Stimulated activated CD4-positive, alpha-beta T cell treated with anti-CD3 and anti-CD28 coated beads, Interleukin-12 subunit alpha, Interleukin-12 subunit beta, amount 100 ng/mL, for 4 hours (primary cell): Measurements from ENCODE around the gene ATXN7L3.

Source experiments
- DNase-seq: peaks from one replicate; pipeline ENCODE4 v3.0.0-alpha.2; 2020

Gene ATXN7L3

DNA sequence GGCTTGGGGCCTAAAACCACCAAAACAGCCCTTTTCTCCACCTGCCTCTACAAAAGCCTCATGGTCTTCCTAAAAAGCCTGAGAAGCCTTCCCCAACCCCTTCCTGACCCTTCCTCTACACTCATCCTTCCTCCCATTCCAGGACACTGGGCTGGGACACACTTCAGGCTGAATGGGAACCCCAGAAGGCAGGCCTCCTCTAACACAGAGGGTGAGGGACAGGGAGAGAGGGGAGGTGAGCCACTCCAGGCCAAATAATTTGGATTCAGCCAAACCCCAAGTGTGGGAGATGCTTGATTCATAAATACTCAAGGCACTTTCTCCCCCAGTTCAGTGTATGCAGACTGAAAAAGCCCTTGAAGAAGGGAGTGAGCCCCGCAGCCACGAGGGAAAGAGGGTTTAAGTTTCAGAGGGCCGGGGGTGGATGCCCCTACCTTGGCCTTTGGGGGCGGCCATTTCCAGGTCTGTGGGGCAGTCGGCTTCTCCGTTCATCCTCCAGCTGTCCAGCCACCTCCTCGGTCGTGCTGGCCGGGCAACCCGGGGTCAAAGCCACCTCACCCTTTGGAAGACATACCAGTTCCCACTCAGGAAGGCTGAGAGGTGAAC is 18.2 kb upstream of the ATXN7L3 start:
- DNase-seq: no peak

DNA sequence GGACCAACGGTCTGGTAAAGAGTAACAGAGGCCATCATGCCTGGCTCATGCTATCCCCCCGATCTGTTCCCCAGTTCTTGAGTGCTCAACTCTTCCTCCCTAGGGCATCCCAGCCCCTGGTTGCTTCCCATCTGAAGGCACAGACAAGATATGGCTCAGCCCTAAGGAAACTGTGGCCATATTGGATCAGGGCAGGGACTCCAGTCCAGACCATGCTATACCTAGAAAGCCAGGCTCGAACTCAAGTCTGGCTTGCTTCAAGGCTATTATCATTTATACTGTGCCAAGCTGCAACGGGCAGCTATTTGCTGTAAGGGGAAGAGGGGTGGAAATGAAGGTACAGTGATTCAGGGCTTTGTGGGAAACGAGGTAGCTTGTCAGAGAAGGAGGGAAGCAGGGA is 17.0 kb upstream of the ATXN7L3 start:
- no peak for DNase-seq

DNA sequence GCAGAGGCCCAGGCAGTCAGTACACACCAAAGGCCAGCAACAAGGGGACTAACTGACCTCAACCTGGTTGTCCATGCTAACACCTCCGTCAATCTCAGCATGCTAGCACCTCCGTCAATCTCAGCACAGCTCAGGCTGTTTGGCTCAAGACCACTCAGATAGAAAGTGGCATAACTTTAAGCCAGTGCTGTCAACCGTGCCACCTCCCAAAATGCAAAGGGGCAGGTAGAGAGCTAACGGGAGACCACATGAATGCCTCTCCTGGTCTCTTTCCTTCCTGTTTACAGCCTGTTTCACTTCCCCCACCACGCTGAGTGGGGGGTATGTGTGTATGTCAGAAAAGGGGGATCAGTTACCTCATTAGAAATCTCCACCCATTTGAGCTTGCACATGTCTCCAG is 16.5 kb upstream of the ATXN7L3 start:
- DNase-seq: no peak

DNA sequence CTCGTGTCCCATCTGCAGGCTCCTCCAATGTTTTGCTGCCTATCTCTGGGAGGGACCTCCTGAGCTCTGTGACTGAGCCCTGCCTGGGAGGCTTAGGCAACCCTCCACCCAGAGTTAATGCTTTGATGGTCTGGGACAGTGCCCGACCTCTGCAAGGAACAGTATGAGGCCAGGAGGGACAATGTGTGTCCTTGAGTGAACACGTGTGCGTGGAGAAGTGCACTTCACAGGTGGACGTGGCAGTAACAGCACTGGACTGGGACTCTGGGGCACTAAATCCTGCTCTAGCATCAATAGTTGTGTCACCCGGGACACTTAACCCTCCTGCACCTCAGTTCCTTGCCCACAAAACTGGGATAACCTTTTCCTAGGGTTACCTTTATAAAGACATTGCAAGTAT is 15.2 kb upstream of the ATXN7L3 start:
- DNase-seq: no peak

DNA sequence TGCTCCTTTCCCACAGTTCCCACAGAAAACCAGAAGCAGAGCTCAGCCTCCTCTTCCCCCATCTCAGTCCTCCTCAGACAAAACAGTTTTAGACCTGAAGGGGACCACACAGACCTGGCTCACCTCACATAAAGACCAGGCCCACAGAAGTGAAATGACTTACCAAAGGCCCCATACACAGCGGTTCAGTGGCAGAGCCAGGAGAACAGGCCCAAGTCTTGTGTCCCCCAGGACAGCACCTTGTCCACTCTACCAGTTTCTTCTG is 14.5 kb upstream of the ATXN7L3 start:
- DNase-seq: no peak

DNA sequence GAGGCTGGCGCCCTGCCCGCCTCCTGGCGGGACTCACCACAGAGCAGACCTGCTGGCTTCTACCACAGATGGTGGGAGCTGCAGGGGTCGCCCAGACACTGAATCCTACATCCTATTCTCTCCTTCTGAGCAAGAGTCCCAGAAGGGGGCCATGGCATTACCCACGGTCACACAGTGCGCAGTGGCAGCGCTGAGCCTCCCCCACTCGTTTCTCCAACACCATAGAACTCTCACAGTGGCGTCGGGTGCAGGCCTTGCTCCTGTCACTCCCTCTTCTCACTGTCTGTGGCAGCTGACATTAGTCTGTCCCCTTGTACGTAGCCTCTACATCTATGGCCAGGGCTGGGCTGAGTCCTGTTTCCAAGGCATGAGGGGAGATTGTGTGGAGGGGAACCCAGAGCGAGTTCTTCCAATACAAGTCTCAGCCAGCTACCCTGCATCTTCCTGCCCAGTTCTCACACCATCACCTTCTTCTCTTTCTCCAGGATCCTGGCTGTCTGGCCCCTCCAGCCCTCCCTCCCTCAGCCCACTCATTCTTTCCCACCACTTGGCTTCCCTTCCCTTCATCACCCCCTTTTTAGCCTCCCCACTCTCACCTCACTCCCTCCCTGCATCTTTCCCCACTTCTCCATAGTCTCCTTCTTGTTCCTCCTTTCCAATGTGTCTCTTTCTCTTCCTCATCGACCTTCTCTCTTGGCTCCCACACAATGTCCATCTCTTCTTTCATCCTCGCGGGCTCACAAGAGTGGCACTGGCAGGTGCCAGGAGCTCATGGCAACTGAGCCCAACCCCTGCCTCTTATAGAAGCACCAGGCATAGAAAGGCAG is 13.9 kb upstream of the ATXN7L3 start:
- no peak for DNase-seq

DNA sequence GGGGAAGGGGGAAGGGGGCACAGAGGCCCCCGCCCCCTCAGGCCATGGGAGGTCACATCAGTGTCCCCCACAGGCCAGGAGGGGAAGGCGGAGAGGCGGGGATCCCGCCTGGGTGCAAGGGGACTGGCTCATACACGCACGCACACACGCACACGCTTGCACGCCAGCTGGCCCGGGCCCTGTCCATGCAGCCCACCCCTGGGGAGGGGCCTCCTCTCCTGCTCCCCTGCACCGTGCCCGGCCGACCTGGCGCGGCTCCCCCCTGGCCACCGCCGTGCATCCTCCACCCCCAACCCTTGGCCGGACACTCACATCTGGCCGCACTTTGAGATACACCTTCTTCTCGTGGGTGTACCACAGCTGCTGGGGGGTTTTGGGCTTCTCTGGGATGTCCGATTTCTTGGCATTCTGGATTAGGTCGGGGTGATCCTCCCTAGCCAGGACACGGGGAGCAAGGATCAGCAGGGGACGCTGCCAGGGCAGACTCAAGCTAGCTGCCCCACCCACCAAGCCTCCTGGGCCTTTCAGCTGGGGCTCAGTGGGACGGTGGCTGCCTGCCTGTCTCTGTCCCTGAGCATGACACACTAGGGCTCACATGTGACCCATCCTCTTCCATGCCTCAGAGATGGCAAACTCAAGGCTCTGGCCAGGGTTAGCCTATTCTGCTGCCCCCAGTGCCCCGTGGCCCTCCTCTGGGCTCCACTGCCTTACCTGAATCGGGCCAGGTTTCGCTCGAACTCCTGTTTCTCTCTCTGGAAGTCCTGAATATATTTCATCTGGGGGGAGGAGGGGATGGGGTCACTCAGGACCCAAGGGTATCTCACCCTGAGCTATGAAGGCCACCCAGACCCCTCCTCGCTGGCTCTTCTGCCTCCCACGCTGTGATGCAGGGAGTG is 13.1 kb upstream of the ATXN7L3 start:
- DNase-seq: no peak

DNA sequence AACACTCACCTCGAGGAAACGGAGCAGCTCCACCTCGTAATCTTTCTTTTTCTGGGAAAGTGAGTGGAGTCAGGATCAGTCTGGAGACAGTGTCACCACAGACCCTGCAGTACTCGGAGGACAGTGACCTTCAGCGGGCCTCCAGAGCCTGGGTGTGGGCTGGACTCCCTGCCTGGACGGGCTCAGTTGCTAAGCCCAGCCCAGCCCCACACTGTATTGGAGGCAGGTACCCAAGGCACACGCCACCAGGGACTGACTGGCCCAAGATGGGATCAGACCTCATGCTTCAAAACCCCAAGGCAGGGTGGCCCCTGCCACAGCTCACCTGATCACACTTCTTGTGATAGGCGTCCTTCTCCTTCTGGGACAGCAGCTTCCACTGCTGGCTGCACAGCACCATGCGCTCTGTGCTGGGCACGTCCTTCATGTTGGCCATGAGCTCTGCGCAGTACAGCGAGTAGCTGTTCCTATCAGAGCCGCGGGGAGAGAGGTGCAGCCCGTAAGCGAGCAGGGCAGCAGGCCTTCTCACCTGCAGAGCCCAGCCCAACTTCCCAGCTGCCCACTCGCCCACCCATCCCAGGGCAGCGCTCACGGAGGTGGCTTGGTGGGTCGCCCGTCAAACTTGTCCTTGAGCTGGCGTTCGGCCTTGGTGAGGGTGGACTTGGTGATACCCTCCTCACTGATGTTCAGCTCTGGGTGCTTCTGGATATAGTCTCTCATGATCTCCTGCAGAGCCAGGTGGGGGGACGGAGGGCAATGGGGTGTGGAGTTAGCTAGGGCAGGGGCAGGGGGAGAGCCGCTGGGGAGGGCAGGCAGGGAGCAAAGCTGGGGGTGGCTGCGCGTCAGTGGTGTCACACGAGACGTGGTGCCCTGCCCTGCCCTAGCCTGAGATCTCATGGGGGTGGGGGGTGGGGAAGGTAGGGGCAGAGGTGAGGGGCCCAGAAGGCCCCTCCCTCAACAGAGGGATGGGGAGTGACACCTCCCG is 11.9 kb upstream of the ATXN7L3 start:
- DNase-seq: no peak

DNA sequence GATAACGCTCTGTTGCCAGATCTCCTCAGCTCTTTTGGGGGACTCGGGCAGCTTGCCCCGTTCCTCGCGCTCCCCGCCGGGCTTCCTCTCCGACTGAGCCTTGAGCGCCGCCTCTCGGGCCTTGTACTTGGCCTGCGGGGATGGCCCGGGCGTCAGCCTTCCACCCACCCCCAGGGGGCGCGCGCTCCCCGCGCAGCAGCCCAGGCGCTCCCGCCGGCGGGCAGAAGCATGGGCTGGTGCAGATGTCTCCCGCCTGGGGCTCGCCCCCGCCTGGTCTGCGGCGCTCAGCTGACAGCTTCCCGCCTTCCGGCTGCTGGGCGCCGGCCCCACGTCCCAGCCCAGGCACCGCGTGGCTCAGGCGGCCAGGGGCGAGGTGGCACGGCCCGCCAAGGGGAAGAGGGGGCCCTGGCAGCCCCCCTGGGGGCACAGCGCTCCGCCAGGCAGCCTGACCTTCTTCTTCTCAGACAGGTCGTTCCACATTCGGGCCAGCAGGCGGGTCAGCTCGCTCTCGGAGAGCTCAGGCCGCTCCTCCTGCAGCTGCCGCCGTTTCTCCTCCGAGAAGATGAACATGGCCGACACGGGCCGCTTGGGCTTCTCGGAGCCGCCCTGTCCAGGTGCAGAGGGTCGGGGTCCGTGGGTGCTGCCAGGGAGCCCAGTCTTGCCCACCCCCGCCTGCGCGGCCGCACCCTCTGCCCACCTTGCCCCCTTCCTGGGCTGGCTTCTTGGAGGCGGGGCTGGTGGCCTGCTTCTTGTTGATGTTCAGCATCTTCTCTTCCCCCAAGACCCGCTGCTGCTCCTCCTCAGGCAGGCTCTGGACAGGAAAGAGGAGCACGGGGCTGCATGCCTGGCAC is 10.9 kb upstream of the ATXN7L3 start:
- peak; percentile 85 for DNase-seq

DNA sequence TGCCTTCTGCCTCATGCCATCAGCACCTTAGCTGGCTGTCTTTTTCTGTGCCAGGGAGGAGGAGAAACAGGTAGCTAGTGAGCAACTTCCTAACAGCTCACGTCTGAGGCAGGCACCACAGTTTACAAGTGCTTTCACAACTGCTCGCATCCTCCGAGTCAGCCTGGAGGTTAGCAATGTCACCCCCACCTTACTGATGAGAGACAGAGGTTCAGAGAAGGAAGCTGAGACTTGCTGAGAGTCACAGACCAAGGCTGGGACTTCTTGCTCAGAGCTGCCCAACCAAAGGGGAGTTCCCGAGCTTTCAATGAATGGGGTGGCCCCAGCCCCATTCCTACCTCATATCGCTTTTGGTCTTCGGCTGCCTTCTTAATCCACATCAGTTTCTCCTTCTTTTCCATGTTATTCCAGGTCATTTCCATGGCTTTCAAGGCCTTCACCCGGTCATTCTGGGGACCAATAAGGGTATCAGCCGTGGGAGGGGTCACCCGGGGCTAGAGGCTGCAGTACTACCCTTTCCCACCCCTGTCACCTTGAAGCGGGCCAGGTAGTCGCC is 10.2 kb upstream of the ATXN7L3 start:
- DNase-seq: no peak

DNA sequence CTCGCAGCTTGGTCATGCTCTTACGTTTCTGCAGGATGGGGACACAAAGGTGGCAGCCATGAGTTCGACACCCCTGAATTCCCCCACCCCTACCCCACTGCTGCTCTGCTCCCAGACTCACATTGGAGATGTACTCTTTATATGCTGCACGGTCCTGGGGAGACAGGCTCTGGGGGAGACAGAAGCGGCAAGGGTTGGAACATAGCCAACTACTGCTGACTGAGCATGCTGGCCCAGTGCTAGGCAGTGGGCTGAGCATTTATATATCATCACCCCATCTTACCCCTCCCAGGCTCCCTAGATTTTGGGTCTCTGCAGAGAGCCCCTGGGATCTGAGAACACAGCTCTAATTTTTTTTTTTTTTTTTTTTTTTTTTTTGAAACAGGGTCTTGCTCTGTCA is 8.1 kb upstream of the ATXN7L3 start:
- no peak for DNase-seq

DNA sequence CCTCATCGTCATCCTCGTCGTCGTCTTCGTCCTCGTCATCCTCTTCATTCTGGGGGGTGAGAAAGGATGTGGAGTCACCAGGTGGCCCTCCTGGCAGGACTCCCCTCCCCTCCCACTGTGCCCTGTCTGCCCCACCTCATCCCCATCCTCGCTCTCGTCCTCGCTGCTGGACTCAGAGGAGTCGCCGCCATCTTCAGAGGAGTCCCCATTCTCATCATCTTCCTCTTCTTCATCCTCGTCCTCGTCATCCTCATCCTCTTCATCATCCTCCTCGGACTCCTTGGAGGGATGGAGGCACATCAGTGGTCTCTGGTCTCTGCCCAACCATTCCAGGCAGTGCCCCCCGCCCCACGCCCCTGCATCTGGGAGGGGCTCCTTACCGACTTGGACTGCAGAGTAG is 7.6 kb upstream of the ATXN7L3 start:
- no peak for DNase-seq

DNA sequence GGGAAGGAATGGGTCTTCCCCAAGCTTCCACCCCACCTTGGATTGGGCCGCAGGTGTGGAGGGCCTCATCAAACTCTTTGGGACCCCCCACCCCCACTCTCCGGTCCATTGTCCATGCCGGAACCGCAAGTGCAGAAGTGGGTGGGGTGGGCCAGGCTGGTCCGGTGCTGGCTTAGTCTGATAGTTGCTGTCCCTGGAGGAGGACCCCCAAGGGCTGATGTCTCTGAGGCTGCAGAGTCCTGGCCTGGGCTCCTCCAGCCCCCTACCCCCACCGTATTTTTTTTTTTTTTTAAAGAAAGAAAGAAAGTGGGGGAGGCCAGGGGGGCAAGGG is 7.1 kb upstream of the ATXN7L3 start:
- no peak for DNase-seq

DNA sequence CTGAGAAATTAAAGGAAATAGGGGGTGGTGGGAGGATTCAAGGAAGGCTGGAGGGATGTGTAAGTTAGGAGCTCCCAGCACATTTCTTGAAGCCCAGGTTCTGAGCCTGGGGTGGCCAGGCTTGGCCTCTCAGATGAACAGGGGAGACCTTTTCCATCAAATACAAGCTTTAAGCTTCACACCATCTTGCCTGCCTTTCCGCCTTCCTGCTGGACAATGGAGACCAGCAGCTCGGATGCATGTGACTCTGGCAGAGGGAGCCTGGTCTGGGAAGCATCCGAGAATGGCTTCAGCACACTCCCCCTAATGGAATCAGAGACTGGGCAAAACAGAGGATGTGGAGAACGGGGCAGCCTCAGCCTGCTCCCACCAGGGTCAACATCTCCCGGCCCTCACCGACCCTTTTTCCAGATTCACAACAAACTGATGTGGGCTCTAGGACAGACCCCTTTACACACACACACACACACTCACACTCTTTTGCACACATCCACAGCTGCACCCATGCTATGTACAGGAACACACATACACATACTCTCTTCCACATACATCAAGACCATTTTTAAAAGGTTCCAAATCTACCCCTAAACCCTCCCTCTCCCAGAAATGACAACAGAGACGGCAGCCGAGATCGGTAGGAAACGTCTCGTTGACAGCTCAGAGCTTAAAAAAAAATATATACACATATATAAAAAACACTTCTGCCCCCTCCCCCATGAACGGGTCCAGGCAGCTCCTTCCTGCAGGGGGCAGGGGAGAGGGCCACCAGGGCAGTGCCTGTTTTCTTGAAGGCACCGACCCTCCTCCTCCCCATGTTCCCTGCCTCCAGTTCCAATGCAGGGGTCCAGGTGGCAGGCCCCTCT is 6.5 kb upstream of the ATXN7L3 start:
- no peak for DNase-seq

DNA sequence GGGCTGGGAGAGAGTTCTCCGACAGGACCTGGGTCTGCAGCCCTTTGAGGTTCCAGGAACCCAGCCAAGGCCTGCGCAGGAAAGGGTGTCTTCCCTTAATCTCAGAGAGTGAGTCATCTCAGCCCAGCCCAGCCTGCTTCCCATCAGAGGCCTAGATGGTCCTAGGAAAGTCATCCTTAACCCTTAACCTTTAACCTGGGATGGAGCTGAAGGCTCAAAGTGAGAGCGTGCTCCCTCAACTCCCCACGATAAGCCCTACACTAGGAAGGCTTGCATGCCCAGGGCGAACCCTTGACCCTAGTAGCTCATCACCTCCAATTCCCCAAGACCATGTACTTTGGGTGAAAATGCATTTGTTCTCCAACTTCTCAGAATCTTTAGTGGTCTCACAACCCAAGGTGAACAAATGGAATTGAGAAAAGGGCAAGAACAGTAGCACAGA is 4.8 kb upstream of the ATXN7L3 start:
- no peak for DNase-seq

DNA sequence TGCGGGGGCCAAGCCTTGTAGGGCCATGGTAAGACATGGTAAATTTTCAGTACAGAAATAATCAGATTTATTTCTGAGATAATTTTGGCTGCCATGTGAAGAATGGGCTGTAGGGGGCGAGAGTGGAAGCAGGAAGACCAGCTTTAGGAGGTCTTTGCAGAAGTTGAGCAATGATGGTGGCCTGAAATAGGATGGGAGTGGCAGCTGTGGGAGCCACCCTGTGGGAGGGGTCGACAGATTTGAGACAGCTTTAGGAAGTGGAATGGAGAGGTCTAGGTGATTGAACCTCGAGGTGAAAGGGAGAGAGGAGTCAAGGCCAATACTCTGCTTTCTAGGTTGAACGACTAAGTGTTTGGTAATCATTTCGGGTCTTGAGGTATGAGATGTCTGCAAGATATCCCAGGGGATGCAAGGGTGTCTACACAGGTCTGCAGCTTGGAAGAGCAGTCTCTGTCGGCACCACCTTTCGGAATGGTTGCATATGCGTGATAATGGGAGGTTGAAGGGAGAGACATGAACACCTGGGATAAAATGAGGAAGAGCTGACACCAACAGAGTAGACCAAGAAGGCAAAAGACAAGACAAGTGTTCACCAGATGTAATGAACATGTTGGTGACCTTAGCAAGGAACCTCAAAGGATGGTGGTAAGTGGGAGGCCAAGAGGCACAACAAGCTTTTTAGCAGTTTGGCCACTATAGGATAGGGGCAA is 4.2 kb upstream of the ATXN7L3 start:
- peak; percentile 38 for DNase-seq

DNA sequence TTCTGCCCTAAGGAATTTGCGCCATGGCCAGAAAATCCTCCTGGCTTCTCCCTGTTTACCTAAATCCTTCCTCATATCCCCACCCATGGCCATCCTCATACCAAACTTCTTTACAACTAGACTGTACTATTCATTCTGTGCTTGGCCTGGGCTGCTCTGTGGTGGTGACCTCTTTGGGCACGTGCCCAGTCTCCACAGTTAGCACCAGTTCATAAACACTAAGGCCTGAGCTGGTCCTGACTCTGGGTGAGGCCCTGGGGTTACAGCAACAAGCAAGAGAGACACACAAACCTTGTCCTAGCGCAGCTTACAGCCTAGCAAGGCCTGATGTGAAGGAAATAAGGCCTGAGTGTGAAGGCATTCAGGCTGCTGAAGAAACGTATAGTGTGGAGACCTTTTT is 3.1 kb upstream of the ATXN7L3 start:
- DNase-seq: no peak

DNA sequence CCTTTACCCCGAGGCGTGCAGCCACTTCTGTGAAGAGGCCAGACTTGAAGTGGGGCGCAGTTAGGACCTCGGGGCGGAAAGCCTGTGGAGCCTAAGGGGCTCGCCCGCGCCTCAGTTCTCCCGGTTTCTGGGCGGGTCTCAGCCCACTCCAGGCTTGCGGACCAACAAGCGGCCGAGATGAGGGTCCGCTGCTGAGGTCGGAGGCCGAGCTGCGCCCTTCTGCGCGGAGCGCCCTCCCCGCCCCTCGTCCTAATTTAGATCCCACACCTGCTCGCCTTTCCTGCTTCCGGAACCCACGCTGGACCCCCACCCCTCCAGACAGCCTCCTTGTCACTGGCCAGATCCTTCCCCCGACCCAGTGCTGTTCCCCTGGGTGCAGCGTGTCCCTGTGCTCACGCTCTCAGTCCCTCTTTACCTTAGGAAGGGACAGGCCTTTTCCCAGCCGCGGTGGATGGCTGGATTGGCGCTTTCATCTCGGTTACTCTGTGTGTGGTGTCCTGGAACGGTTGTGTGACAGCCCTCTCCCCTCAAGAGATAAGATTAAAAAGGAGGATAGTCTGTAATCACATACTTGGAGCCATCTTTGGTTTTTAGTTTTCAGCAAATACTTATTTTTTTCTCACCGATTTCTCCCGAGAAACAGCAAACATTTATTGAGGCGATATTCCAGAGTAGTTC is 933 bp upstream of the ATXN7L3 start:
- no peak for DNase-seq
